ENCODE data around the gene SSBP3. TPM values are rescaled to one million over a fixed set of nuclear protein-coding genes. Genes with fewer than 3 reads are reported as not detected.
A peak's percentile ranks its signal among the peaks of the same experiment; 100 is the strongest.

Gene SSBP3
- total RNA-seq, 1 experiment from 2014 or later, result 115 TPM

GRCh38 chr1:54199151-54199764, 206.9 kb downstream of the SSBP3 start:
- ATAC-seq, result peak; percentile 6
- H3K27me3 Mint-ChIP-seq (ENCODE audit: low read depth), result no peaks in the 10 kb centered on the region
- H3K4me1 Mint-ChIP-seq, result peaks cover 17% of the 10 kb centered on the region
- 0 out of 2 replicates have a peak, but pooled peaks have one; percentile 39 for TF ChIP-seq NFE2L1 (CRISPR knock-in tag; IDR thresholded peaks at IDR 0.05)
- 0 out of 2 replicates have a peak, but pooled peaks have one; percentile 58 for TF ChIP-seq FOXK1 (CRISPR knock-in tag; IDR thresholded peaks at IDR 0.05)
- no peak for TF ChIP-seq ZNF121 (CRISPR knock-in tag; IDR thresholded peaks at IDR 0.05)
- H3K4me3 Mint-ChIP-seq, result peak overlapping the region; percentile 86
- no peak for DNase-seq (ENCODE audit: low spot score)
- peak overlapping the region; percentile 39; the same call in 1 of the 2 replicates for H3K27ac Mint-ChIP-seq
- ChIA-PET POLR2A (interaction anchor here (0.5 to 1.5 kb wide), 3 partner anchors 113 to 208 kb away, joined by 3 to 5 read pairs (median 4); partner anchors contain the start of gene SSBP3), CTCF (interaction anchor here (1.0 to 3.5 kb wide), 6 partner anchors 18 to 207 kb away, joined by 3 to 25 read pairs (median 6); no protein-coding TSS in a partner anchor)
- H3K36me3 Mint-ChIP-seq, result peaks cover 7% of the 10 kb centered on the region
- no peaks in the 10 kb centered on the region for H3K9me3 Mint-ChIP-seq

- no peak for ATAC-seq
- POLR2A ChIA-PET, result no interaction called here
- CTCF ChIA-PET, result no interaction called here
- Mint-ChIP-seq H3K27ac (no peak overlapping the region), H3K4me1 (no peaks in the 10 kb centered on the region), H3K9me3 (no peaks in the 10 kb centered on the region), H3K27me3 (ENCODE audit: low read depth) (no peaks in the 10 kb centered on the region), H3K4me3 (no peak overlapping the region), H3K36me3 (peaks cover 13% of the 10 kb centered on the region; the same call in 1 of the 2 replicates)
- TF ChIP-seq ZNF219 (CRISPR knock-in tag; IDR thresholded peaks at IDR 0.05; ENCODE audit: borderline replicate concordance) (no peak), TP53 (CRISPR knock-in tag; IDR thresholded peaks at IDR 0.05) (no peak), SP1 (CRISPR knock-in tag; conservative IDR thresholded peaks at IDR 0.05) (no peak)
- no peak for DNase-seq (ENCODE audit: low spot score)
These were observed 212.7 kb downstream of the SSBP3 start for GRCh38 chr1:54193453-54193852.

GRCh38 chr1:54191525-54191924, 214.7 kb downstream of the SSBP3 start:
- H3K9me3 Mint-ChIP-seq, result no peaks in the 10 kb centered on the region
- DNase-seq (ENCODE audit: low spot score), result no peak
- CTCF ChIA-PET, result no interaction called here
- H3K36me3 Mint-ChIP-seq, result peaks cover 19% of the 10 kb centered on the region
- POLR2A ChIA-PET, result no interaction called here
- ATAC-seq, result no peak
- H3K27ac Mint-ChIP-seq, result no peak overlapping the region
- no peaks in the 10 kb centered on the region for H3K27me3 Mint-ChIP-seq (ENCODE audit: low read depth)
- no peaks in the 10 kb centered on the region for H3K4me1 Mint-ChIP-seq
- H3K4me3 Mint-ChIP-seq, result no peak overlapping the region
- TF ChIP-seq ZNF263 (CRISPR knock-in tag; IDR thresholded peaks at IDR 0.05; ENCODE audit: low read depth) (no peak), MYBL2 (CRISPR knock-in tag; IDR thresholded peaks at IDR 0.05) (no peak), HMGXB4 (CRISPR knock-in tag; IDR thresholded peaks at IDR 0.05) (no peak), TP53 (CRISPR knock-in tag; IDR thresholded peaks at IDR 0.05) (no peak), FOXP4 (CRISPR knock-in tag; IDR thresholded peaks at IDR 0.05) (no peak), IRF1 (CRISPR knock-in tag; IDR thresholded peaks at IDR 0.05) (no peak), ZBTB43 (CRISPR knock-in tag; IDR thresholded peaks at IDR 0.05) (no peak), ATF6 (CRISPR knock-in tag; IDR thresholded peaks at IDR 0.05) (no peak), ZNF423 (CRISPR knock-in tag; IDR thresholded peaks at IDR 0.05) (no peak), NR1H2 (CRISPR knock-in tag; IDR thresholded peaks at IDR 0.05) (no peak), GTF2I (CRISPR knock-in tag; conservative IDR thresholded peaks at IDR 0.05) (no peak), ATF1 (CRISPR knock-in tag; IDR thresholded peaks at IDR 0.05) (no peak), CREB1 (CRISPR knock-in tag; IDR thresholded peaks at IDR 0.05) (no peak), MLX (CRISPR knock-in tag; IDR thresholded peaks at IDR 0.05) (no peak), STAT6 (CRISPR knock-in tag; conservative IDR thresholded peaks at IDR 0.05; ENCODE audit: low read depth) (no peak), NFE2L1 (CRISPR knock-in tag; IDR thresholded peaks at IDR 0.05) (no peak), TEAD4 (CRISPR knock-in tag; IDR thresholded peaks at IDR 0.05) (no peak)

Data from WTC11 (cell line).